CD4-positive, CD25-positive, alpha-beta regulatory T cell (primary cell): Measurements from ENCODE around the gene DHCR24. TPM values are rescaled to one million over a fixed set of nuclear protein-coding genes. Genes with fewer than 3 reads are reported as not detected.

ENCODE experiments used
- ATAC-seq, 2 donors: fragments of 150-1000 bp; cut with Tn5 transposase; one replicate each; pipeline ENCODE4 v1.10.0; 2021; ENCODE audit warnings: low read depth in 2 of 2, moderate number of reproducible peaks in 2 of 2, moderate library complexity in 1 of 2
- DNase-seq, 3 donors: peaks; one replicate each; pipeline versions ENCODE4 v3.0.0 to v3.0.0-alpha.2; 2012 to 2022; ENCODE audit warnings: mixed read lengths in 1 of 3
- H3K27ac ChIP-seq: one replicate; pipeline ENCODE4 v1.7.0; 2013; ENCODE audit warnings: mild to moderate bottlenecking, low read length; ENCODE audit not compliant: insufficient read depth, poor library complexity, severe bottlenecking
- H3K27me3 ChIP-seq: one replicate; pipeline ENCODE4 v1.7.0; 2013; ENCODE audit warnings: low read length; ENCODE audit not compliant: control insufficient read depth, insufficient read depth
- H3K36me3 ChIP-seq: one replicate; pipeline ENCODE4 v1.7.0; 2013; ENCODE audit warnings: mild to moderate bottlenecking, low read length, moderate library complexity; ENCODE audit not compliant: control insufficient read depth, insufficient read depth
- H3K4me1 ChIP-seq: 2 replicates; pipeline ENCODE4 v1.7.0; 2013; ENCODE audit warnings: mild to moderate bottlenecking, low read length; ENCODE audit not compliant: insufficient read depth, control insufficient read depth, poor library complexity, severe bottlenecking
- H3K4me3 ChIP-seq: one replicate; pipeline ENCODE4 v1.7.0; 2013; ENCODE audit warnings: low read depth, mild to moderate bottlenecking, low read length, moderate library complexity
- H3K9me3 ChIP-seq, 2 experiments: 1 replicate in 1 of 2; 2 replicates in 1 of 2; pipeline ENCODE4 v1.7.0; 2013; ENCODE audit warnings: low read length in 2 of 2, mild to moderate bottlenecking in 1 of 2, moderate library complexity in 1 of 2; ENCODE audit not compliant: control insufficient read depth in 2 of 2
- H3K27ac Mint-ChIP-seq, 3 donors: one replicate each; pipeline ENCODE4 v1.8.0; 2020 to 2022; ENCODE audit warnings: mild to moderate bottlenecking in 3 of 3, mixed read lengths in 3 of 3, moderate library complexity in 2 of 3
- H3K27me3 Mint-ChIP-seq: one replicate; pipeline ENCODE4 v1.8.0; 2022; ENCODE audit warnings: mild to moderate bottlenecking, mixed read lengths
- H3K36me3 Mint-ChIP-seq: one replicate; pipeline ENCODE4 v1.8.0; 2020; ENCODE audit warnings: mixed read lengths
- H3K4me1 Mint-ChIP-seq, 4 donors: one replicate each; pipeline ENCODE4 v1.8.0; 2020 to 2022; ENCODE audit warnings: mixed read lengths in 4 of 4, mild to moderate bottlenecking in 1 of 4
- H3K4me3 Mint-ChIP-seq, 4 donors: one replicate each; pipeline ENCODE4 v1.8.0; 2020 to 2022; ENCODE audit warnings: mild to moderate bottlenecking in 4 of 4, mixed read lengths in 4 of 4, moderate library complexity in 3 of 4
- H3K9me3 Mint-ChIP-seq, 7 donors: one replicate each; pipeline ENCODE4 v1.8.0; 2020 to 2022; ENCODE audit warnings: mixed read lengths in 7 of 7, mild to moderate bottlenecking in 3 of 7, moderate library complexity in 2 of 7
- polyA plus RNA-seq, 4 donors: library from polyadenylated mRNA; unstranded; fragments of 300-500 nt; fragmentation: Illumina TruSeq; gene quantifications; one replicate each; pipeline ENCODE4 v1.2.3, GENCODE V29; 2021
- total RNA-seq: library from RNA; stranded (reverse); gene quantifications from one replicate; pipeline ENCODE4 v1.2.3, GENCODE V29; 2022

DHCR24 gene
- total and polyA plus RNA-seq, 5 donors from 2014 or later = 0.85 to 3.2 (median 2.0) TPM

GRCh38 chr1:54876814-54877213 is 10.2 kb downstream of the DHCR24 start:
- Mint-ChIP-seq H3K27me3 (no peaks in the 10 kb centered on the region), H3K4me1 (no peaks in the 10 kb centered on the region), H3K36me3 (peaks cover 8% of the 10 kb centered on the region), H3K9me3 (peaks cover 0 to 3% (median 0%) of the 10 kb centered on the region in 7 donors), H3K4me3 (no peak overlapping the region), H3K27ac (no peak overlapping the region)
- H3K36me3 ChIP-seq = peaks cover 2% of the 10 kb centered on the region
- no peak overlapping the region for H3K4me3 ChIP-seq
- DNase-seq (no peak), ATAC-seq (no peak)
- no peaks in the 10 kb centered on the region for H3K4me1 ChIP-seq
- no peaks in the 10 kb centered on the region for H3K27me3 ChIP-seq
- H3K9me3 ChIP-seq = no peaks in the 10 kb centered on the region
- no peak overlapping the region for H3K27ac ChIP-seq

DNA sequence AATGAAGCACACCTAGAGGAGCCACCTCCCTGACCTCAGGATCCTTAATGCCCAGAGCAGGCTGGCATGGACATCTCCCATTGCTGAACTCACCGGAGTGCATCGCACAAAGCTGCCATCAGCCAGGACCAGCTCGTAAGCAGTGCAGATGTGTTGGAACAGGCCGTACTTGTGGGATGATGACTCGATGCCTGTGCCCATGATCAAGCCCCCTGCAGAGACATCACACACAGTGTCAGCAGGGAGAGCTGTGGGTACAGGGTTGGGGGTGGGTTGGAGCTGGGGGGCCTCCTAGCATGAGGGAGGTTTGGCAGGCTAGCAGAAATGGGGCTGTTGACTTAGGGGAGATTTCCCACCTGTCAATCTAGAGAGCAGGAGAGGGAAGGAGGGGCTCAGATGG is 12.0 kb downstream of the DHCR24 start:
- peaks cover 8% of the 10 kb centered on the region for H3K36me3 Mint-ChIP-seq
- no peak overlapping the region for H3K4me3 Mint-ChIP-seq
- Histone ChIP-seq H3K36me3 (peaks cover 2% of the 10 kb centered on the region), H3K27ac (no peak overlapping the region), H3K9me3 (no peaks in the 10 kb centered on the region), H3K4me1 (no peaks in the 10 kb centered on the region), H3K27me3 (no peaks in the 10 kb centered on the region), H3K4me3 (no peak overlapping the region)
- DNase-seq (no peak), ATAC-seq (no peak)
- H3K27me3 Mint-ChIP-seq = no peaks in the 10 kb centered on the region
- peaks cover 0 to 3% (median 0%) of the 10 kb centered on the region in 7 donors for H3K9me3 Mint-ChIP-seq
- H3K4me1 Mint-ChIP-seq = no peaks in the 10 kb centered on the region
- peak overlapping the region in 1 of 3 donors; percentile 11 for H3K27ac Mint-ChIP-seq

GRCh38 chr1:54874079-54874830 is 12.7 kb downstream of the DHCR24 start:
- Mint-ChIP-seq H3K27ac (no peak overlapping the region), H3K4me1 (no peaks in the 10 kb centered on the region), H3K4me3 (no peak overlapping the region), H3K36me3 (peaks cover 8% of the 10 kb centered on the region), H3K27me3 (no peaks in the 10 kb centered on the region), H3K9me3 (peaks cover 0 to 3% (median 0%) of the 10 kb centered on the region in 7 donors)
- no peak for DNase-seq
- Histone ChIP-seq H3K27me3 (no peaks in the 10 kb centered on the region), H3K36me3 (peaks cover 2% of the 10 kb centered on the region), H3K9me3 (no peaks in the 10 kb centered on the region), H3K4me1 (no peaks in the 10 kb centered on the region), H3K4me3 (no peak overlapping the region), H3K27ac (no peak overlapping the region)
- ATAC-seq = no peak

DNA sequence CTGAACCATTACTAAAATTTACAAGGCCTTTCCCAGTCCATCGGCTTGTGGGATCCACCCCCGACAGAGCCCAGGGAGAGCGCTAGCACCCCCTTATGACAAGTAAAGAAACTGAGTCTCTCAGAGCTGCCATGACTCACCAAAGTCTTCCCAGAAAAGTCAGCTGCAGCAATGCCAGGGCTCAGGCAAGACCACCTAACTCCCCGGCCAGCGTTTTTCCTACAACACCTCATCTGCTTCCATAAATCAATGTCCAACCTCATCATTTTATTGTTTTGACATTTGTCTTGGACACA is 15.0 kb downstream of the DHCR24 start:
- Histone ChIP-seq H3K27me3 (no peaks in the 10 kb centered on the region), H3K27ac (no peak overlapping the region), H3K9me3 (no peaks in the 10 kb centered on the region), H3K4me3 (no peak overlapping the region), H3K4me1 (no peaks in the 10 kb centered on the region), H3K36me3 (peaks cover 2% of the 10 kb centered on the region)
- no peaks in the 10 kb centered on the region for H3K27me3 Mint-ChIP-seq
- H3K27ac Mint-ChIP-seq = no peak overlapping the region
- H3K9me3 Mint-ChIP-seq = no peaks in the 10 kb centered on the region
- no peaks in the 10 kb centered on the region for H3K4me1 Mint-ChIP-seq
- no peak for DNase-seq
- peaks cover 4% of the 10 kb centered on the region for H3K36me3 Mint-ChIP-seq
- ATAC-seq = no peak
- H3K4me3 Mint-ChIP-seq = no peak overlapping the region

- H3K27me3 Mint-ChIP-seq = no peaks in the 10 kb centered on the region
- H3K4me1 ChIP-seq = no peaks in the 10 kb centered on the region
Observed at GRCh38 chr1:54871275-54872035, 15.5 kb downstream of the DHCR24 start.

DNA sequence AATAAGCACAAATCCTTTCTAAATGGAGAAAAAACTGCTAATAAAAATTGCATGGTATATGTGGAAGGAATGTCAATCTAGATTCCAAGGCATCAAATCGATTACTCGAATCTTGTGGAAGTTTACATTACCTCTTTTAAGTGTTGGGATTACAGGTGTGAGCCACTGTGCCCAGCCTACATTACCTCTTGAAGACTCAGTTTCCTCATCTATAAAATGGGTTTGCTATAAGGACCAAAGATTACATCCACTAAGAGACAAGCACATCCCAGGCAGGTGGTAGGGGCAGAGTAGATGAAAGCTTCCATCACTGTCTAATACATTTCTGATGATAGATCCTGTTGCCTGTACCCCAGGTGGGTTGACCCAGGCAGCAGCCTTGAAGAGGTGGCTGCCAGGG is 16.1 kb downstream of the DHCR24 start:
- no peak for ATAC-seq
- H3K4me1 ChIP-seq = no peaks in the 10 kb centered on the region
- no peaks in the 10 kb centered on the region for H3K27me3 ChIP-seq
- H3K9me3 Mint-ChIP-seq = no peaks in the 10 kb centered on the region
- H3K4me3 Mint-ChIP-seq = no peak overlapping the region
- no peaks in the 10 kb centered on the region for H3K9me3 ChIP-seq
- H3K4me1 Mint-ChIP-seq = no peaks in the 10 kb centered on the region
- no peak overlapping the region for H3K27ac Mint-ChIP-seq
- no peak for DNase-seq
- H3K36me3 ChIP-seq = peaks cover 2% of the 10 kb centered on the region
- H3K4me3 ChIP-seq = no peak overlapping the region
- H3K27me3 Mint-ChIP-seq = no peaks in the 10 kb centered on the region
- H3K27ac ChIP-seq = no peak overlapping the region
- peaks cover 4% of the 10 kb centered on the region for H3K36me3 Mint-ChIP-seq

More at GRCh38 chr1:54871275-54872035, 15.5 kb downstream of the DHCR24 start:
- H3K27me3 ChIP-seq = no peaks in the 10 kb centered on the region
- ATAC-seq (no peak), DNase-seq (no peak)
- Mint-ChIP-seq H3K9me3 (no peaks in the 10 kb centered on the region), H3K27ac (no peak overlapping the region), H3K4me1 (no peaks in the 10 kb centered on the region), H3K36me3 (peaks cover 4% of the 10 kb centered on the region), H3K4me3 (no peak overlapping the region)
- peaks cover 2% of the 10 kb centered on the region for H3K36me3 ChIP-seq
- no peak overlapping the region for H3K4me3 ChIP-seq
- H3K27ac ChIP-seq = no peak overlapping the region
- H3K9me3 ChIP-seq = no peaks in the 10 kb centered on the region

DNA sequence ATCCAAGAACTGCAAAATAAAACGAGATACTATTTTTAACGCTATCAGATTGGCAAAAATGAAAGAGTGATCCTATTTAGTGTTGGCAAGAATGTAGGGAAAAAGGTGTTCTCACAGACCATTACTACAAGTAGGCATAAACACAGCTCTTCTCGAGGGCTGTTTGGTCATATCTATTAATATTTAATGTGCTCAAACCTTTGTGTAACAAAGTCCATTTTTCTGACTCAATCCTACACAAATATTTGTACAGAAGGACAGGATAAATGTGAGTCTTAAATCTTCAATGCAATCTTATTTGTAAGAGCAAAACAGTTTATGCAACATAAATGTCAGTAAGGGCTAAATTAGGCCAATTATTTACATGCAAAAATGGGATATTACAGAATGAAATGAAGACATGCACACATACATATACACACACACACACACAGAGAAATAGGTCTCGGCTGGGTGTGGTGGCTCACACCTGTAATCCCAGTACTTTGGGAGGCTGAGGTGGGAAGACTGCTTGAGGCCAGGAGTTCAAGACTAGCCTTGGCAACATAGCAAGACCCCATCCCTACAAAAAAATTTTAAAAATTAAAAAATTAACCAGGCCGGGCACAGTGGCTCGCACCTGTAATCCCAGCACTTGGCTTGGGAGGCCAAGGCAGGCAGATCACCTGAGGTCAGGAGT is 17.7 kb downstream of the DHCR24 start:
- no peak overlapping the region for H3K27ac Mint-ChIP-seq
- Histone ChIP-seq H3K4me3 (no peak overlapping the region), H3K4me1 (no peaks in the 10 kb centered on the region), H3K27me3 (no peaks in the 10 kb centered on the region), H3K36me3 (no peaks in the 10 kb centered on the region), H3K9me3 (no peaks in the 10 kb centered on the region), H3K27ac (no peak overlapping the region)
- no peaks in the 10 kb centered on the region for H3K27me3 Mint-ChIP-seq
- ATAC-seq (no peak), DNase-seq (no peak)
- H3K9me3 Mint-ChIP-seq = no peaks in the 10 kb centered on the region
- no peaks in the 10 kb centered on the region for H3K4me1 Mint-ChIP-seq
- no peak overlapping the region for H3K4me3 Mint-ChIP-seq
- no peaks in the 10 kb centered on the region for H3K36me3 Mint-ChIP-seq
